ENCODE results near the gene NLN.
"Not testable (repeated sequence)": the region's sequence is repeated elsewhere in the genome, so short reads cannot be mapped to it uniquely, and the experiment has no call there.

NLN gene

GRCh38 chr5:65721720-65722574, at the start of gene NLN, which contains the start of gene SGTB:
Gene NLN (plus strand): TSS chr5:65722205. CDS start chr5:65722374, 169 bp downstream.
Gene SGTB (minus strand): TSS chr5:65722109. CDS start chr5:65720807, 1,302 bp downstream.
- peak within 1 kb of the TSS; percentile 81 for H3K27ac ChIP-seq
- TF ChIP-seq, protein P1, sequence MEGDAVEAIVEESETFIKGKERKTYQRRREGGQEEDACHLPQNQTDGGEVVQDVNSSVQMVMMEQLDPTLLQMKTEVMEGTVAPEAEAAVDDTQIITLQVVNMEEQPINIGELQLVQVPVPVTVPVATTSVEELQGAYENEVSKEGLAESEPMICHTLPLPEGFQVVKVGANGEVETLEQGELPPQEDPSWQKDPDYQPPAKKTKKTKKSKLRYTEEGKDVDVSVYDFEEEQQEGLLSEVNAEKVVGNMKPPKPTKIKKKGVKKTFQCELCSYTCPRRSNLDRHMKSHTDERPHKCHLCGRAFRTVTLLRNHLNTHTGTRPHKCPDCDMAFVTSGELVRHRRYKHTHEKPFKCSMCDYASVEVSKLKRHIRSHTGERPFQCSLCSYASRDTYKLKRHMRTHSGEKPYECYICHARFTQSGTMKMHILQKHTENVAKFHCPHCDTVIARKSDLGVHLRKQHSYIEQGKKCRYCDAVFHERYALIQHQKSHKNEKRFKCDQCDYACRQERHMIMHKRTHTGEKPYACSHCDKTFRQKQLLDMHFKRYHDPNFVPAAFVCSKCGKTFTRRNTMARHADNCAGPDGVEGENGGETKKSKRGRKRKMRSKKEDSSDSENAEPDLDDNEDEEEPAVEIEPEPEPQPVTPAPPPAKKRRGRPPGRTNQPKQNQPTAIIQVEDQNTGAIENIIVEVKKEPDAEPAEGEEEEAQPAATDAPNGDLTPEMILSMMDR (conservative IDR thresholded peaks at IDR 0.05), result no peak

GRCh38 chr5:65672796-65673195, 49.2 kb upstream of the NLN start:
- no peak overlapping the region for H3K27ac ChIP-seq
- TF ChIP-seq, protein P1 (conservative IDR thresholded peaks at IDR 0.05), result no peak

DNA sequence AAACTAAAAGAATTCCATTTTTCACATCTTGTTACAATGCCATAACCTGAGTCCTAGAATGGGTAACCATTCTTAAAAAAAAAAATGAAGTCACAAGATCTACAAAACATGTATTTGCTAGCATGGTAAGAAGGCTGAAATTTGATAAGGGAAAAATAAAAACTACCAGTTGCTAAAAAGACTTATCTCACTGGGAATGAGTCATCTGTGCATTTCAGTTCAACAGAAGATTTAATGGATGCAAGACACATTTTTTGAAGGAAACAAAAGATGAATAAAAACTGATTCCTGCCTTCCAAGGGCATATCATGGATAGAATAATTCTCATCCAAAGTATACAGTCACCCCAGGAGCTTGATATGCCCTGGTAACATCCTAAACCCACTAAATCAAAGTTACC, 47.3 kb upstream of the NLN start:
- TF ChIP-seq, protein P1 (conservative IDR thresholded peaks at IDR 0.05), result no peak
- H3K27ac ChIP-seq, result no peak overlapping the region

DNA sequence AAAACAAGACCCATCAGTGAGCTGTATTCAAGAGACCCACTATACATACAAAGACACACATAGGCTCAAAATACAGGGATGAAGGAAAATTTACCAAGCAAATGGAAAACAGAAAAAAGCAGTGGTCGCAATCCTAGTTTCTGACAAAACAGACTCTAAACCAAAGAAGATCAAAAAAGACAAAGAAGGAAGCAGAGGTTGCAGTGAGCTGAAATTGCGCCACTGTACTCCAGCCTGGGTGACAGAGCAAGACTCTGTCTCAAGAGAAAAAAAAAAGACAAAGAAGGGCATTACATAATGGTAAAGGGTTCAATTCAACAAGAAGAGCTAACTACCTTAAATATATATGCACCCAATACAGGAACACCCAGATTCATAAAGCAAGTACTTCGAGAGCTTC, 45.9 kb upstream of the NLN start:
- not testable (repeated sequence) for H3K27ac ChIP-seq

DNA sequence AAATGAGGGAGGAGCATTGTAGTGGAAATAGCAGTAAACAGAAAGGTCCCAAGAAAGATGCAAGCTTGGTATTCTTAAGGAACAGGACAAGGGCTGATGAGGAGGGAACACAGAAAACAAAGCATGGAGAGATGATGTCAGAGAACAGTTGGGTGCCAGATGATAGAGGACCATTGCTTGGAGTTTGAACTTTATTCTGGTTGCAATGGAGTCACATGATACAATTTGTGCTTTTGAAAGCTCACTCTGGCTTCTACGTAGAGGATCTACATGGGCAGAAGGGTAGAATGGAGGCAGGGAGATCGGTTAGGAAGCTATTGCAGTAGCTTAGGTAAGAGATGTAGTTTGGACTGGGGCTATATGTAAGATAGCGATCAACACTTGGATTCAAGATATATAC, 39.9 kb upstream of the NLN start:
- TF ChIP-seq, protein P1 (conservative IDR thresholded peaks at IDR 0.05), result no peak
- H3K27ac ChIP-seq, result no peak overlapping the region

DNA sequence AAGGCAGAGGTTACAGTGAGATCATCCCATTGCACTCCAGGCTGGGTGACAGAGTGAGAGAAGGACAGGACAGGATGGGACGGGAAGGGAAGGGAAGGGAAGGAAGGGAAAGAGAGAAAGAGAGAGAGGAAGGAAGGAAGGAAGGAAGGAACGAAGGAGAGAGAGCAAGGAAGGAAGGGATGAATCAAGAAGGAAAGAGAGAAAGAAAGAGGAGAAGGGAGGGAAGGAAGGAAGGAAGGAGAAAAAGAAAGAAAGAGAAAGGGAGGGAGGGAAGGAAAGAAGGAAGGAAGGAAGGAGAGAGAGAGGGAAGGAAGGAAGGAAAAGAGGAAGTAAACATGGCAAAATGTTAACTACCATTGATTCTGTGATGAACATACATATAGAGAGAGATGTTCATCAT, 28.9 kb upstream of the NLN start:
- TF ChIP-seq, protein P1 (conservative IDR thresholded peaks at IDR 0.05), result no peak
- H3K27ac ChIP-seq, result no peak overlapping the region

DNA sequence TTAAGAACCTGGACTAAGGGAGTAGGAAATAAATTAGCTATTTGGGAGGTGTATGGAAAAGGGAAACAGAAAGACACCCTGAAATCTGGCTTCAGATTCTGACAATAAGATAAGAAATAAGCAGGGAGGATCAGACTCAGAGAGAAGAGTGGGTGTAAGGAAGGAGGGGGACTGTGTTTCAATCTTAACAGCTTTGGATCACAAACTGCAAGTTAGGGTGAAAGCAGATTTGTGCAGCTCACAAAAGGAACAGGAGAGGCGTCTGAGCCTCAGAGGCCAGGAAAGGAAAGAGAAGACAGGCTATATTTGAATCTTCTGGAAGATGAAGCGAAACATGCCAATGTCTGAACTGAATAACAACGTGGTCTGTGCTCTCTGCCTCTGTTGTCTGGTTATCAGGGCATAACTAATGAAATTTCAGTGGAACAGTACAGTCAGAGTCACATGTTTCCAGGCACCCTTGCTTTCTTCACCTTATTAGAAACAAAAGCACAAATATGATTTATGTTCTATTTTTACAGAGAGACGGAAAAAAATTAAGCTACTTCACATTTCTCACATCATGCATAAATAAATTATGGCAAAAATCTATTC, 26.7 kb upstream of the NLN start:
- H3K27ac ChIP-seq, result no peak overlapping the region
- TF ChIP-seq, protein P1 (conservative IDR thresholded peaks at IDR 0.05), result no peak

DNA sequence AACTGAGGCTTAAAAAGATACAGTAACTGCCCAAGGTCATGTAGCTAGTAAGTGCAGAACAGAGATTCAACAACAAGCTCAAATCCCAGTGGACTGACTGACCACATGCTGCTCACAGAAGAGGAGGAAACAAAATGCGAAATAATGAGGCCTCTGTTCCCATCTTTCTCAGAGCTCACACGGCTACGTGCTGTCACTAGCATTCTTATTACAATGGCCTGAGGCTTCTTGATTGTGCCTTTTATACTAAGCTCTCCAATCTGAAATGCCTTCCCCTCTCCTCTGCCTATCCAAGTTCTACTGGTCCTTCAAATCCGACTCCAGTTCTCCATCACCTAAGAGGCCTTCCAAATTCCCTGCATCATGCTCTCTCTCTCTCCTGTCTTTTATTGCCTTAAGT, 26.1 kb upstream of the NLN start:
- no peak overlapping the region for H3K27ac ChIP-seq
- TF ChIP-seq, protein P1 (conservative IDR thresholded peaks at IDR 0.05), result no peak
